ENCODE data around the gene IGF2BP2.

The IGF2BP2 gene

DNA sequence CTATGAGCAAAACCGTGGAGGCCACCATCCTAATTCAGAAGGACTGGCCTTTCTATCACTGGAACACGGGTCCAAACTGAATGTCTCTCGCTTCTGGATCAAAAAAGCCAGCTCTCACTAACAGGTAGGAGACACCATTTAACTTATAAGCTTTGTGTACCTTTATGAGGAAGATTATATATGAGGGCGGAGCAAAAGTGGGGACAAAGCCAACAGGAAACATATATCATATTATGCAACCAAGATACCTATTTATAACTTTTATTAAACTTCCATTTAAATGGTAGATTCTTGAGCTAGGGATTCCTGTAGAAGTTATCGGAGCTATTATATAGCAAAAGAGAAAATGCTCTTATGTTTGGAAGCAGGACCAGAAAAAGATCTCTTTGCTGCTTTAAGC is 78.4 kb downstream of the IGF2BP2 start:
- Histone ChIP-seq H3K36me3 (ENCODE audit: insufficient read depth, low read length) (0 out of 2 replicates have a peak, but pooled peaks cover 3% of the 10 kb centered on the region), H3K4me3 (ENCODE audit: low read length) (no peak overlapping the region), H3K27ac (ENCODE audit: low read depth, low read length) (no peak overlapping the region), H3K4me1 (ENCODE audit: insufficient read depth, low read length) (peaks cover 36% of the 10 kb centered on the region), H3K9me3 (ENCODE audit: insufficient read depth, low read depth, low read length) (no peaks in the 10 kb centered on the region), H3K27me3 (ENCODE audit: insufficient read depth, low read length) (no peaks in the 10 kb centered on the region), H3K9ac (ENCODE audit: low read depth, low read length) (no peak overlapping the region)
- WGBS, result 81% methylated on average over 4 of the region's 5 CpGs

DNA sequence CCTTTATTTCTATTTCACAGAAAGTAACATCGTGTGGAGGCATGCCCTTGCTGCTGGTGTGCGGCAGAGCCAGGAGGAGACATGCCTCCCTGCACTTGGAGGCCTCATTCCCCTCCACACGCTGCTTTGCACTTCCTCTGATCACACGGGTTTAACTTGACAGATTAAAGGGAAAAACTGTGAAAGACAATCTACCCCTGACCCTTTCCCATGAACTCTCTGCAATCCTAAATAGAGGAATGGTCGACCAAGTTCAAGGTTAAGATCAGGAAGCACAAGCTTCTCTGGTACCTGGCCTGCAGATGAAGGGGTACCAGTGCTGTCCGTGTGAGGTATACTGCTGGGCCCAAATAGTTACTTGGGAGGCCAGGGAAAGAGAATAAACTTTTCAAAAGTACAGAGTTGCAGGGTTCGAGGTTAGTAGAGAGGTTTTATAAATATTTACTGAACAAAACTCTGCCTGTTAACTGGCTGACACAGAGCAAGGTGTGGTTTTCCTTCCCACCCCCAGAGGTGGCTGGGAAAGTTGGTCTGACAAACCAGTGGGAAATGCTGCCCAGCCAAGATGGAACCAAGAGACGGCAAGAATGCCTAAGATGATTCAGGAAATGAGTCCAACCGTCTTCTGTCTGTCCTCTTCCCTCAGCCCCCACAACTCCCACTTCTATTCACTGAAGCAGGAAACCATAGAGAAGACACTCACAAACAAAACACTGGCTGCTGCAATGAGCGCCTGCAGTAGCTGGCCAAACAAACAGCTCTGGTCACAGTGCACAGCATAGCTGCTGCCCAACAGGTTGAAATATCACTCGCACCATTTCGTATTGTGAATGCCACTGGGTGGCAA is 79.6 kb downstream of the IGF2BP2 start:
- WGBS, result 77% methylated on average over 12 of the region's 12 CpGs
- Histone ChIP-seq H3K27me3 (ENCODE audit: insufficient read depth, low read length) (no peaks in the 10 kb centered on the region), H3K4me1 (ENCODE audit: insufficient read depth, low read length) (peaks cover 35% of the 10 kb centered on the region), H3K9me3 (ENCODE audit: insufficient read depth, low read depth, low read length) (no peaks in the 10 kb centered on the region), H3K27ac (ENCODE audit: low read depth, low read length) (no peak overlapping the region), H3K4me3 (ENCODE audit: low read length) (no peak overlapping the region), H3K9ac (ENCODE audit: low read depth, low read length) (no peak overlapping the region), H3K36me3 (ENCODE audit: insufficient read depth, low read length) (0 out of 2 replicates have a peak, but pooled peaks cover 3% of the 10 kb centered on the region)

- no peak overlapping the region for H3K27ac ChIP-seq (ENCODE audit: low read depth, low read length)
- H3K9me3 ChIP-seq (ENCODE audit: insufficient read depth, low read depth, low read length), result no peaks in the 10 kb centered on the region
- H3K36me3 ChIP-seq (ENCODE audit: insufficient read depth, low read length), result no peaks in the 10 kb centered on the region
- H3K4me3 ChIP-seq (ENCODE audit: low read length), result no peak overlapping the region
- H3K4me1 ChIP-seq (ENCODE audit: insufficient read depth, low read length), result peaks cover 40% of the 10 kb centered on the region
- no peak overlapping the region for H3K9ac ChIP-seq (ENCODE audit: low read depth, low read length)
- H3K27me3 ChIP-seq (ENCODE audit: insufficient read depth, low read length), result no peaks in the 10 kb centered on the region
- whole genome bisulfite sequencing, result 89% methylated on average over 2 of the region's 2 CpGs
Measured at GRCh38 chr3:185741586-185741985, 83.3 kb downstream of the IGF2BP2 start.

DNA sequence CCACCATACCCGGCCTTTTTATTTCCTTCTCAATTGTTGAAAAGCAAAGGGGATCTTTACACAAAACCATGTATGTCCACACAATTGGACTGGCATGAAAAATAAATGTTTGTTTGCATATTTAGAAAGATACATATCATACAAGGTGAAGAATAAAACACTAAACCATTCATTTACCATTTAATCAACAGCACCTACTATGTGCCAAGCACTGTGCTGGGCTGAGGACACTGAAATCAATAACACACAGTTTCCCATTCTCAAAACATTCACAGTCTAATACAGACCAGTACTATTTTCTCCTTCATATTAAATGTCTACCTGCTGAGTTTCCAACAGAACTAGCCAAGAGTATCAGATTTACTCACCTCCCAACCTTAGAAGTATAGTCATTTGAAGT is 84.7 kb downstream of the IGF2BP2 start:
- peaks cover 32% of the 10 kb centered on the region for H3K4me1 ChIP-seq (ENCODE audit: insufficient read depth, low read length)

DNA sequence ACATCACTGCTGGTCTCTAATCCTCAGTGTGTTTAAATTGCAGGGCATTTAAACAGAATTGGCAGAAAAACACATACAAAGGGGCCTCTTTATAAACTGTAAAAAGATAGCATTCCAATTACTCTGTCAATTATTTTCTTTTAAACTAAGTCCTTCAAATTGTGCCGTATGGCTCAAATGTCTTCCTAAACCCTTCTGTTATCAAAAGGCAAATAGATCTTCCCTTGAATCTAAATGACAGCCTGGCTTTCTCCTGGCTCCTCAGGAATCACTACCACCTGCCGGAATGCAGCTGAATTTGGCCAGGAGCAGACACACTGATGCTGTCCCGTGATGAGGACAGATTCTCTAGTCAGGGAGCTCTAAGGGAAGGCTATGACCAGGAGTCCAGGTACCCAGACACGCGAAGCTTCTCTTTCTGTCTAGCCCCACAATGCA is 85.6 kb downstream of the IGF2BP2 start:
- 53% methylated on average over 5 of the region's 5 CpGs for WGBS
- no peaks in the 10 kb centered on the region for H3K9me3 ChIP-seq (ENCODE audit: insufficient read depth, low read depth, low read length)
- no peak overlapping the region for H3K27ac ChIP-seq (ENCODE audit: low read depth, low read length)
- H3K4me3 ChIP-seq (ENCODE audit: low read length), result no peak overlapping the region
- no peak overlapping the region for H3K9ac ChIP-seq (ENCODE audit: low read depth, low read length)
- H3K36me3 ChIP-seq (ENCODE audit: insufficient read depth, low read length), result no peaks in the 10 kb centered on the region
- no peaks in the 10 kb centered on the region for H3K27me3 ChIP-seq (ENCODE audit: insufficient read depth, low read length)
- H3K4me1 ChIP-seq (ENCODE audit: insufficient read depth, low read length), result peaks cover 34% of the 10 kb centered on the region

More for the DNA sequence above, 84.7 kb downstream of the IGF2BP2 start:
- no peak overlapping the region for H3K9ac ChIP-seq (ENCODE audit: low read depth, low read length)
- no peaks in the 10 kb centered on the region for H3K9me3 ChIP-seq (ENCODE audit: insufficient read depth, low read depth, low read length)
- H3K27me3 ChIP-seq (ENCODE audit: insufficient read depth, low read length), result no peaks in the 10 kb centered on the region
- no peak overlapping the region for H3K27ac ChIP-seq (ENCODE audit: low read depth, low read length)
- no peaks in the 10 kb centered on the region for H3K36me3 ChIP-seq (ENCODE audit: insufficient read depth, low read length)
- WGBS, result 88% methylated on average over 1 of the region's 1 CpG
- no peak overlapping the region for H3K4me3 ChIP-seq (ENCODE audit: low read length)

GRCh38 chr3:185737740-185738680 is 86.8 kb downstream of the IGF2BP2 start:
- 81% methylated on average over 5 of the region's 5 CpGs for WGBS
- no peaks in the 10 kb centered on the region for H3K9me3 ChIP-seq (ENCODE audit: insufficient read depth, low read depth, low read length)
- peaks cover 39% of the 10 kb centered on the region for H3K4me1 ChIP-seq (ENCODE audit: insufficient read depth, low read length)
- H3K27ac ChIP-seq (ENCODE audit: low read depth, low read length), result no peak overlapping the region
- H3K27me3 ChIP-seq (ENCODE audit: insufficient read depth, low read length), result no peaks in the 10 kb centered on the region
- H3K9ac ChIP-seq (ENCODE audit: low read depth, low read length), result no peak overlapping the region
- no peaks in the 10 kb centered on the region for H3K36me3 ChIP-seq (ENCODE audit: insufficient read depth, low read length)
- H3K4me3 ChIP-seq (ENCODE audit: low read length), result no peak overlapping the region

GRCh38 chr3:185737020-185737419 is 87.8 kb downstream of the IGF2BP2 start:
- H3K36me3 ChIP-seq (ENCODE audit: insufficient read depth, low read length), result no peaks in the 10 kb centered on the region
- peaks cover 49% of the 10 kb centered on the region for H3K4me1 ChIP-seq (ENCODE audit: insufficient read depth, low read length)
- no peaks in the 10 kb centered on the region for H3K27me3 ChIP-seq (ENCODE audit: insufficient read depth, low read length)
- 89% methylated on average over 2 of the region's 3 CpGs for WGBS
- no peak overlapping the region for H3K9ac ChIP-seq (ENCODE audit: low read depth, low read length)
- no peak overlapping the region for H3K27ac ChIP-seq (ENCODE audit: low read depth, low read length)
- H3K4me3 ChIP-seq (ENCODE audit: low read length), result no peak overlapping the region
- no peaks in the 10 kb centered on the region for H3K9me3 ChIP-seq (ENCODE audit: insufficient read depth, low read depth, low read length)

- Histone ChIP-seq H3K27me3 (ENCODE audit: insufficient read depth, low read length) (no peaks in the 10 kb centered on the region), H3K4me3 (ENCODE audit: low read length) (no peak overlapping the region), H3K27ac (ENCODE audit: low read depth, low read length) (no peak overlapping the region; the same call in 1 of the 2 replicates), H3K36me3 (ENCODE audit: insufficient read depth, low read length) (no peaks in the 10 kb centered on the region), H3K9ac (ENCODE audit: low read depth, low read length) (no peak overlapping the region), H3K4me1 (ENCODE audit: insufficient read depth, low read length) (peaks cover 42% of the 10 kb centered on the region), H3K9me3 (ENCODE audit: insufficient read depth, low read depth, low read length) (no peaks in the 10 kb centered on the region)
- WGBS, result 67% methylated on average over 4 of the region's 4 CpGs
Measured at GRCh38 chr3:185734725-185735096, 90.1 kb downstream of the IGF2BP2 start.

- Histone ChIP-seq H3K27me3 (ENCODE audit: insufficient read depth, low read length) (no peaks in the 10 kb centered on the region), H3K4me3 (ENCODE audit: low read length) (no peak overlapping the region), H3K27ac (ENCODE audit: low read depth, low read length) (no peak overlapping the region; the same call in 1 of the 2 replicates), H3K4me1 (ENCODE audit: insufficient read depth, low read length) (peaks cover 43% of the 10 kb centered on the region), H3K9me3 (ENCODE audit: insufficient read depth, low read depth, low read length) (no peaks in the 10 kb centered on the region), H3K9ac (ENCODE audit: low read depth, low read length) (no peak overlapping the region), H3K36me3 (ENCODE audit: insufficient read depth, low read length) (no peaks in the 10 kb centered on the region)
- WGBS, result 48% methylated on average over 10 of the region's 10 CpGs
Measured at GRCh38 chr3:185733980-185734724, 90.7 kb downstream of the IGF2BP2 start.

DNA sequence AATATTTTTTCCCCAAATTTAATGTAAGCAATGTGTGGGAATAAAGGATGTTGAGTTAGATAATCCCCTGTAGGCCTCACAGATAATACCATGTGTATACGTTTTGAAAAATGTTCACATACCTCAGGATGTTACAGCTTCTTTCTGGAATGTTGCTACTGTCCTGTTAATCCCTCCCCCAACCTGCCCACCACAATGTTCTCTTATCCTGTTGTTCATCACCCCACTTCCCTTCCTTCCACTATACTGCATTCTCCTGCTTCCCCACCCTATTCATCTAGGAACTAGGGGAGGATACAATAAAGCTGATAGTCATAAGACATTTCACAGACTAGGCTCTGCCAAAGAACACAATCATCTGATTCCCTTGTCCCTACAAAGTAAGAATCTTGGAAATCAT is 92.1 kb downstream of the IGF2BP2 start:
- WGBS, result 86% methylated on average over 1 of the region's 1 CpG
- Histone ChIP-seq H3K4me1 (ENCODE audit: insufficient read depth, low read length) (peaks cover 46% of the 10 kb centered on the region), H3K36me3 (ENCODE audit: insufficient read depth, low read length) (no peaks in the 10 kb centered on the region), H3K4me3 (ENCODE audit: low read length) (no peak overlapping the region), H3K27me3 (ENCODE audit: insufficient read depth, low read length) (no peaks in the 10 kb centered on the region), H3K27ac (ENCODE audit: low read depth, low read length) (no peak overlapping the region), H3K9ac (ENCODE audit: low read depth, low read length) (no peak overlapping the region), H3K9me3 (ENCODE audit: insufficient read depth, low read depth, low read length) (no peaks in the 10 kb centered on the region)
